Measurements from ENCODE around the gene COX7A2L.

The COX7A2L gene

DNA sequence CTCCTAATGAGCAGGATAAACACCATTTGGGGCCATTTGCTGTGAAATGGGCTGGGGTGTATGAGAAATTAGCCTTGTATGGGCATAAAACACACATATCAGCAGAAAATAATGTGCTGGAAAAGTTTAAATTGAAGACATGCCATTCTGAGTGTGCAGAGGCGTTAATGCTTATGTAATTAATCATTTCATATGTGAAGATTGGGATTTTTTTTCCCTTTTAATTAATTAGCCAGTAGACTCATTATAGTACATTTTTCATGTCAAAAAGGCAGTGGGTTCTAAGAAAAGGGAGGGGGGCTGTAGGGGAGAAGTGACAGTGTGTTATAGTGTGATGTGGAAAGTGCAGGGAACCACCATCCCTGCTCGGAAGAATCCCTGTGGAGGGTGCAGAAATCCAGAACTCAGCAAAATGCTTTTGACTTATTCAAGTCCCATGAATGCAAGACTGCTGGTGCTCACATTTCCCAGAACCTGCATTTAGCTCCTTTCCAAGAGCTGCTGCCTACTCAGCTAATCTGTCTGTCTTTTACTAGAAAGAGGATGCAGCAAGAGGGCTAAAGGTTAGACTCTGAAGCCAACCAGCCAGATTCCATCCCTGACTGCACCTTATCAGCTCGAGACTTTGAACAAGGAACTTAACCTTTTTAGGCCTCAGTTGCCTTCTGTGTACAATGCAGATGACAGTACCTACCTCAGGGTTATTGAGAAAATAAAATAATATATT lies 11.6 kb upstream of the COX7A2L start:
- no peak overlapping the region for H2BK5ac ChIP-seq (ENCODE audit: low read depth, low read length, poor library complexity, severe bottlenecking)
- H3K4me3 ChIP-seq (ENCODE audit: insufficient read depth in 1 of 2, low read depth in 1 of 2, low read length in 2 of 2): no peak overlapping the region
- WGBS: 0% methylated on average over 1 of the region's 3 CpGs
- no peak overlapping the region for H3K27ac ChIP-seq (ENCODE audit: low read length, poor library complexity, severe bottlenecking)
- H3K23ac ChIP-seq (ENCODE audit: low read length in 2 of 2): no peak overlapping the region
- no peak overlapping the region for H2BK120ac ChIP-seq (ENCODE audit: low read depth, low read length)
- H3K9ac ChIP-seq (ENCODE audit: low read length): no peak overlapping the region
- H2BK15ac ChIP-seq (ENCODE audit: low read depth, poor library complexity, severe bottlenecking): no peak overlapping the region
- no peak for DNase-seq
- H2AFZ ChIP-seq (ENCODE audit: low read depth, low read length): no peak overlapping the region
- no peak overlapping the region for H4K91ac ChIP-seq (ENCODE audit: low read length)
- peaks cover 7% of the 10 kb centered on the region for H3K4me1 ChIP-seq (ENCODE audit: control insufficient read depth, insufficient read depth, low read depth, low read length)
- no peak overlapping the region for H2BK12ac ChIP-seq (ENCODE audit: low read length in 2 of 2)
- no peak overlapping the region for H4K8ac ChIP-seq (ENCODE audit: low read length)
- H3K4me2 ChIP-seq (ENCODE audit: low read length, poor library complexity, severe bottlenecking): no peak overlapping the region
- peaks cover 0 to 2% of the 10 kb centered on the region in 2 experiments for H3K27me3 ChIP-seq (ENCODE audit: control insufficient read depth in 1 of 2, insufficient read depth in 1 of 2, low read length in 2 of 2)
- no peaks in the 10 kb centered on the region for H3K79me1 ChIP-seq (replicated peaks; ENCODE audit: low read length, poor library complexity, severe bottlenecking)
- H3K14ac ChIP-seq (ENCODE audit: low read length in 2 of 2): no peak overlapping the region
- no peak overlapping the region for H3K18ac ChIP-seq (ENCODE audit: low read depth in 1 of 2, low read length in 2 of 2)
- H3K4ac ChIP-seq (ENCODE audit: low read depth in 1 of 2, low read length in 2 of 2): no peak overlapping the region
- H3K9me3 ChIP-seq (ENCODE audit: control insufficient read depth, low read length): no peaks in the 10 kb centered on the region
- H3K36me3 ChIP-seq (ENCODE audit: control insufficient read depth in 1 of 2, insufficient read depth in 2 of 2, low read depth in 1 of 2, low read length in 2 of 2): no peaks in the 10 kb centered on the region
- H2AK5ac ChIP-seq (ENCODE audit: low read length, severe bottlenecking): no peak overlapping the region

DNA sequence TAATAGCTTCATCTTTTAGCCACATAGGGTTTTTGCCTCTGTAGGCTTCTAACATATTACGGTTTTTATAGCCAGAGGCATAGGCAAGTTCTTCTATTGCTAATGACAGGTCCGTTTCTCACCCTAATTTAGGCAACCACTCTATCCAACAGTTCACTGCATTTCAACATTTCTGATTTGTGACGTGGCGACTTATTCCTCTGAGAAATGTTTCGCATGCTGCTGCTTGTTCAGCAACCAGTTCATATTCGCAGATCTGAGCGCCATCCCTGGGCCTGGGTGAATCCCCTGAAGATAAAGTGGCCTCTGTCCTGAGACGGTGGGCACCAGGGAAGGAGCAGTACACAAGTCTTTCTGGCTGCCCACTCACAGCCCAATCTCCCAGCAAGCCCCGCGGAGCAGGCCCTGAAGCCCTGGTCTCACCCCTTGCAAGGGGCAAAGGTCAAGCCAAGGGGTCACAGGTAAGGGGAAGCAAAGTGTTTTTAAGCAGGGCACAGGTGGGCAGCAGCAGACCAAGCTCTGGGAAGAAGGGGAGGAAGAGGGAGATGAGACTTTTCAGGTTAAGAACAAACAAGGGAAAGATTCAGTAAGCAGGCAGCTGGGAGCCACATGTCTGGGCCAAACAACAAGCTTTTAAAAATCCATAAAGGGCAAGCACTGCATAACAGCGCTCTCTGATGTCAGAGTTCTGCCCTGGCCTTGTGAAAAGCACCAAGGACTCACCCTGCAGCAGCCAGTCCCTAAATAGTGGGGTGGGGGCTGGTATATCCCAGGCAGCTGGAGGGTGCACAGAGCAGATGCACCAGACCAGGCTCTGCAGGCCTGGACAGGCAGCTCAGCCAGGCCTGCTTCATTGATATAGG lies 10.8 kb upstream of the COX7A2L start:
- Histone ChIP-seq H3K27ac (ENCODE audit: low read length, poor library complexity, severe bottlenecking) (no peak overlapping the region), H2BK15ac (ENCODE audit: low read depth, poor library complexity, severe bottlenecking) (no peak overlapping the region), H2AK5ac (ENCODE audit: low read length, severe bottlenecking) (no peak overlapping the region), H4K8ac (ENCODE audit: low read length) (no peak overlapping the region), H3K79me1 (replicated peaks; ENCODE audit: low read length, poor library complexity, severe bottlenecking) (no peaks in the 10 kb centered on the region), H3K4ac (ENCODE audit: low read depth in 1 of 2, low read length in 2 of 2) (no peak overlapping the region), H3K4me1 (ENCODE audit: control insufficient read depth, insufficient read depth, low read depth, low read length) (peaks cover 7% of the 10 kb centered on the region), H2BK12ac (ENCODE audit: low read length in 2 of 2) (no peak overlapping the region), H3K36me3 (ENCODE audit: control insufficient read depth in 1 of 2, insufficient read depth in 2 of 2, low read depth in 1 of 2, low read length in 2 of 2) (no peaks in the 10 kb centered on the region), H3K9ac (ENCODE audit: low read length) (no peak overlapping the region), H2BK5ac (ENCODE audit: low read depth, low read length, poor library complexity, severe bottlenecking) (no peak overlapping the region), H3K18ac (ENCODE audit: low read depth in 1 of 2, low read length in 2 of 2) (no peak overlapping the region), H3K4me2 (ENCODE audit: low read length, poor library complexity, severe bottlenecking) (no peak overlapping the region), H3K4me3 (ENCODE audit: insufficient read depth in 1 of 2, low read depth in 1 of 2, low read length in 2 of 2) (no peak overlapping the region), H3K23ac (ENCODE audit: low read length in 2 of 2) (no peak overlapping the region), H3K14ac (ENCODE audit: low read length in 2 of 2) (no peak overlapping the region), H4K91ac (ENCODE audit: low read length) (no peak overlapping the region), H3K9me3 (ENCODE audit: control insufficient read depth, low read length) (no peaks in the 10 kb centered on the region), H3K27me3 (ENCODE audit: control insufficient read depth in 1 of 2, insufficient read depth in 1 of 2, low read length in 2 of 2) (peaks cover 0 to 6% of the 10 kb centered on the region in 2 experiments), H2BK120ac (ENCODE audit: low read depth, low read length) (no peak overlapping the region), H2AFZ (ENCODE audit: low read depth, low read length) (no peak overlapping the region)
- WGBS: 87% methylated on average over 11 of the region's 11 CpGs
- no peak for DNase-seq

DNA sequence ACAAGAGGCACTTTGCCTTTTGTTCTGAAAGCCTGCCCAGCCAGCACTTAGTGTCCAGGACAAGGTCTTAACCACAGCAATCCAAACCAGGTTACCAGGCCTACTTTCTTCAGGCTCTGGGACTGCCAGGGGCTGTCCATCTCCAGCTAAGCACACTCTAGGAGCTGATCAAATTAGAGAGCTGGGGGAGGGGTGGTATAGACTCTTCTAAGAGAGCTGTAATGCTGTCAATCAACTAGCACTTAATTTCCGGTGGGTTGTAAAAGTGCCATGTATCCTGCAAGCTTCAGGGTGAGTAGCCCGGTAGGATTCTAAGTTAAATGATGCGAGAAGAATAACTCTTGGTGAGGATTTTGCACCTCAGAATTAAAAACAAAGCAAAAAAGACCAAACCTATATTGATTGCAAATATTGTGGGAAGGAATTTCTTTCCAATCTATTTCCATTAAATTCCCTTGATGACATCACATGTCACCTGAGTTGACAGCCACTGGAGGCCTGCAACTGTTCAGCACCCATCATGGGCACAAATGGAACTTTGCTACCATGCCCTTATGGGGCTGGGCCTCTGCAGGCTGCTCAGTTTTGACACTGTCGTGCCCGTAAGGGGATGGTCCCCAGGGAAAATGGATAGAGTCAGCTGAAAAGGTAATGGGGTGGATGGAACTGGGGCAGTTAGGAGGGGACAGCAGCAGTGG lies 8.7 kb upstream of the COX7A2L start:
- Histone ChIP-seq H3K4me3 (ENCODE audit: insufficient read depth in 1 of 2, low read depth in 1 of 2, low read length in 2 of 2) (no peak overlapping the region), H2BK120ac (ENCODE audit: low read depth, low read length) (no peak overlapping the region), H3K27ac (ENCODE audit: low read length, poor library complexity, severe bottlenecking) (no peak overlapping the region), H3K9me3 (ENCODE audit: control insufficient read depth, low read length) (no peaks in the 10 kb centered on the region), H3K9ac (ENCODE audit: low read length) (no peak overlapping the region), H3K4ac (ENCODE audit: low read depth in 1 of 2, low read length in 2 of 2) (peak overlapping the region in 1 of 2 experiments; percentile 20), H2BK12ac (ENCODE audit: low read length in 2 of 2) (no peak overlapping the region), H2BK5ac (ENCODE audit: low read depth, low read length, poor library complexity, severe bottlenecking) (peak overlapping the region; percentile 10), H3K23ac (ENCODE audit: low read length in 2 of 2) (no peak overlapping the region), H4K8ac (ENCODE audit: low read length) (no peak overlapping the region), H2BK15ac (ENCODE audit: low read depth, poor library complexity, severe bottlenecking) (no peak overlapping the region), H4K91ac (ENCODE audit: low read length) (no peak overlapping the region), H3K14ac (ENCODE audit: low read length in 2 of 2) (no peak overlapping the region), H3K4me1 (ENCODE audit: control insufficient read depth, insufficient read depth, low read depth, low read length) (peaks cover 7% of the 10 kb centered on the region), H2AFZ (ENCODE audit: low read depth, low read length) (no peak overlapping the region), H3K27me3 (ENCODE audit: control insufficient read depth in 1 of 2, insufficient read depth in 1 of 2, low read length in 2 of 2) (peaks cover 0 to 10% of the 10 kb centered on the region in 2 experiments), H2AK5ac (ENCODE audit: low read length, severe bottlenecking) (no peak overlapping the region), H3K79me1 (replicated peaks; ENCODE audit: low read length, poor library complexity, severe bottlenecking) (no peaks in the 10 kb centered on the region), H3K4me2 (ENCODE audit: low read length, poor library complexity, severe bottlenecking) (peak overlapping the region; percentile 8), H3K18ac (ENCODE audit: low read depth in 1 of 2, low read length in 2 of 2) (no peak overlapping the region), H3K36me3 (ENCODE audit: control insufficient read depth in 1 of 2, insufficient read depth in 2 of 2, low read depth in 1 of 2, low read length in 2 of 2) (no peaks in the 10 kb centered on the region)
- 39% methylated on average over 3 of the region's 5 CpGs for WGBS
- no peak for DNase-seq
